IMR-90 (cell line): ENCODE measurements around the gene CSRP1. TPM values are rescaled to one million over a fixed set of nuclear protein-coding genes. Genes with fewer than 3 reads are reported as not detected.

Experiments used
- ATAC-seq: fragments of 200-7000 bp; cut with Tn5 transposase; 2 replicates; pipeline ENCODE4 v1.9.1; 2020; ENCODE audit warnings: low read depth, mild to moderate bottlenecking, moderate library complexity
- BruUV-seq: library from RNA; stranded (reverse); fragments of 400-500 nt; replicated peaks from 2 replicates; lab custom pipeline; 2021; lab: Mats Ljungman, UMichigan
- CTCF ChIA-PET: fragments of 300-600 bp; formaldehyde crosslinking; extraction: SDS; loops from one replicate; lab custom pipeline; 2021; ENCODE audit warnings: antibody characterized with exemption; lab: Yijun Ruan, JAX
- POLR2A ChIA-PET: fragments of 300-600 bp; sonication (Branson Sonifier 250); formaldehyde crosslinking; loops from one replicate; lab custom pipeline; 2022; ENCODE audit warnings: antibody characterized with exemption; ENCODE audit not compliant: unreplicated experiment; lab: Charles Lee
- DNase-seq: peaks from one replicate; pipeline ENCODE4 v3.0.0; 2013
- H2AFZ ChIP-seq: replicated peaks from 2 replicates; pipeline ENCODE3; 2013; ENCODE audit warnings: low read length, mild to moderate bottlenecking; ENCODE audit not compliant: poor library complexity
- H2AK5ac ChIP-seq: 2 replicates; pipeline ENCODE4 v1.6.1; 2013; ENCODE audit warnings: low read depth, low read length, inconsistent platforms
- H2AK9ac ChIP-seq: replicated peaks from 2 replicates; pipeline ENCODE3; 2013; ENCODE audit warnings: mild to moderate bottlenecking, low read depth, low read length, moderate library complexity; ENCODE audit not compliant: poor library complexity
- H2BK120ac ChIP-seq: 2 replicates; pipeline ENCODE4 v1.6.1; 2013; ENCODE audit warnings: low read depth, low read length, inconsistent platforms
- H2BK15ac ChIP-seq: 3 replicates; pipeline ENCODE4 v1.6.1; 2013; ENCODE audit warnings: low read depth, low read length, inconsistent platforms
- H2BK20ac ChIP-seq: 2 replicates; pipeline ENCODE4 v1.6.1; 2013; ENCODE audit warnings: low read depth, mild to moderate bottlenecking, inconsistent platforms, low read length, moderate library complexity
- H2BK5ac ChIP-seq: 2 replicates; pipeline ENCODE4 v1.6.1; 2013; ENCODE audit warnings: mild to moderate bottlenecking, low read depth, low read length, inconsistent platforms; ENCODE audit not compliant: poor library complexity, severe bottlenecking
- H3K14ac ChIP-seq: replicated peaks from 2 replicates; pipeline ENCODE4 v1.6.1; 2013; ENCODE audit warnings: low read depth, low read length, inconsistent platforms
- H3K18ac ChIP-seq: 2 replicates; pipeline ENCODE4 v1.6.1; 2013; ENCODE audit warnings: low read depth, low read length, control low read depth
- H3K23ac ChIP-seq: 2 replicates; pipeline ENCODE4 v1.6.1; 2013; ENCODE audit warnings: low read depth, low read length, inconsistent platforms
- H3K27ac ChIP-seq: 2 replicates; pipeline ENCODE4 v1.5.1; 2013; ENCODE audit warnings: mild to moderate bottlenecking, control low read depth, low read length; ENCODE audit not compliant: insufficient read depth
- H3K27me3 ChIP-seq: 2 replicates; pipeline ENCODE4 v1.6.1; 2013; ENCODE audit warnings: low read length; ENCODE audit not compliant: control insufficient read depth, insufficient read depth
- H3K36me3 ChIP-seq: 2 replicates; pipeline ENCODE4 v1.6.1; 2013; ENCODE audit warnings: low read length, mixed read lengths; ENCODE audit not compliant: control insufficient read depth, insufficient read depth
- H3K4ac ChIP-seq: 2 replicates; pipeline ENCODE4 v1.6.1; 2013; ENCODE audit warnings: low read depth, low read length, inconsistent platforms
- H3K4me1 ChIP-seq: 2 replicates; pipeline ENCODE4 v1.6.1; 2013; ENCODE audit warnings: low read length, mixed read lengths; ENCODE audit not compliant: control insufficient read depth, insufficient read depth
- H3K4me2 ChIP-seq: 2 replicates; pipeline ENCODE4 v1.6.1; 2013; ENCODE audit warnings: low read depth, mild to moderate bottlenecking, control low read depth, low read length, moderate library complexity
- H3K4me3 ChIP-seq: 2 replicates; pipeline ENCODE4 v1.5.1; 2013; ENCODE audit warnings: low read depth, mild to moderate bottlenecking, control low read depth, low read length, moderate library complexity; ENCODE audit not compliant: insufficient read depth
- H3K56ac ChIP-seq: 2 replicates; pipeline ENCODE4 v1.6.1; 2013; ENCODE audit warnings: low read length, inconsistent platforms; ENCODE audit not compliant: insufficient read depth; ENCODE audit errors: extremely low read depth
- H3K79me1 ChIP-seq, 2 experiments: 2 replicates each; pipeline ENCODE4 v1.6.1; 2013; ENCODE audit warnings: low read length in 2 of 2, inconsistent platforms in 1 of 2, low read depth in 1 of 2
- H3K9ac ChIP-seq: 2 replicates; pipeline ENCODE4 v1.6.1; 2013; ENCODE audit warnings: low read depth, low read length, control low read depth
- H3K9me1 ChIP-seq: 2 replicates; pipeline ENCODE4 v1.6.1; 2013; ENCODE audit warnings: low read length, inconsistent platforms; ENCODE audit not compliant: insufficient read depth
- H3K9me3 ChIP-seq: 2 replicates; pipeline ENCODE4 v1.6.1; 2013; ENCODE audit warnings: low read length; ENCODE audit not compliant: control insufficient read depth, insufficient read depth
- H4K20me1 ChIP-seq: 2 replicates; pipeline ENCODE4 v1.6.1; 2013; ENCODE audit warnings: low read length, inconsistent platforms; ENCODE audit not compliant: insufficient read depth
- H4K5ac ChIP-seq: 2 replicates; pipeline ENCODE4 v1.6.1; 2013; ENCODE audit warnings: mild to moderate bottlenecking, low read depth, low read length, control low read depth
- H4K8ac ChIP-seq, 2 experiments: 2 replicates each; pipeline ENCODE4 v1.6.1; 2013; ENCODE audit warnings: low read depth in 2 of 2, low read length in 2 of 2, control low read depth in 1 of 2, inconsistent platforms in 1 of 2
- H4K91ac ChIP-seq: 2 replicates; pipeline ENCODE4 v1.6.1; 2013; ENCODE audit warnings: low read depth, low read length, inconsistent platforms; ENCODE audit not compliant: insufficient read depth
- BHLHE40 ChIP-seq: fragments of 150-350 bp; IDR thresholded peaks from 2 replicates; pipeline ENCODE4 v1.6.1; 2016; ENCODE audit warnings: mild to moderate bottlenecking, low read depth, low read length
- CEBPB ChIP-seq: IDR thresholded peaks from 2 replicates; pipeline ENCODE4 v1.6.1; 2012; ENCODE audit warnings: low read depth, low read length, improper control_type of control experiment
- RAD21 ChIP-seq: IDR thresholded peaks from 2 replicates; pipeline ENCODE4 v1.6.1; 2012; ENCODE audit warnings: low read length, improper control_type of control experiment
- SMC3 ChIP-seq: fragments of 150-350 bp; IDR thresholded peaks from 2 replicates; pipeline ENCODE4 v1.6.1; 2016; ENCODE audit warnings: low read depth, mild to moderate bottlenecking, antibody characterized with exemption, low read length, moderate library complexity
- USF2 ChIP-seq: fragments of 150-350 bp; IDR thresholded peaks from 2 replicates; pipeline ENCODE4 v1.6.1; 2017; ENCODE audit warnings: mild to moderate bottlenecking, antibody characterized with exemption, low read length, low read depth
- WGBS, 2 experiments: methylation state at CpG; one replicate each; pipeline versions ENCODE4 v1.1.5 to v1.1.7; 2013; ENCODE audit warnings: missing lambda C conversion rate in 2 of 2; ENCODE audit not compliant: insufficient read length in 1 of 2; ENCODE audit errors: extremely low coverage in 2 of 2; 5-methylcytosine and 5-hydroxymethylcytosine counted together
- dilution Hi-C: fragments of 300-500 bp; cut with HindIII; formaldehyde crosslinking; loops from one replicate; pipeline ENCODE4 v1.14.3; 2018; ENCODE audit warnings: low sequenced_read_pairs; ENCODE audit not compliant: unreplicated experiment
- in situ Hi-C: fragments of 300-500 bp; cut with MboI; formaldehyde crosslinking; loops from 3 replicates; pipeline ENCODE4 v1.14.3; 2019; ENCODE audit warnings: low sequenced_read_pairs, inconsistent platforms, mixed read lengths
- intact Hi-C: fragments of 100-400 bp; cut with micrococcal nuclease; formaldehyde crosslinking; loops from 2 replicates; pipeline ENCODE4 v1.10.0; 2022
- polyA plus RNA-seq, 3 experiments: library from polyadenylated mRNA; depleted of rRNA; stranded (reverse); fragments of >200 nt; gene quantifications; 2 replicates each; pipeline ENCODE4 v1.2.3, GENCODE V29; 2012; ENCODE audit warnings: low replicate concordance in 1 of 3
- total RNA-seq: library from RNA; depleted of rRNA; stranded (reverse); fragments of >200 nt; gene quantifications from 2 replicates; pipeline ENCODE4 v1.2.3, GENCODE V29; 2012

CSRP1 gene
- total and polyA plus RNA-seq, 2 of the 4 experiments (the other 2 are of a cell fraction) = 1,037 to 1,498 TPM

GRCh38 chr1:201497935-201498509 lies 8.9 kb downstream of the CSRP1 start (continued):
- TF ChIP-seq USF2 = no peak

- DNase-seq = no peak
- H3K4me1 ChIP-seq = peaks cover 74% of the 10 kb centered on the region
- BruUV-seq = no TSS peak
- peak overlapping the region; percentile 49 for H3K23ac ChIP-seq
- in situ Hi-C loops = no loop called here
- peak overlapping the region; percentile 42 for H2BK5ac ChIP-seq
- H2AK5ac ChIP-seq = peak overlapping the region; percentile 3; the same call in 1 of the 2 replicates
- peaks cover 70% of the 10 kb centered on the region for H3K9me1 ChIP-seq
- CTCF ChIA-PET = interaction anchor here (1.4 kb wide), 1 partner anchor 16 kb away, joined by 7 read pairs; no protein-coding TSS in a partner anchor
- H3K36me3 ChIP-seq = peaks cover 65% of the 10 kb centered on the region
- H3K4me2 ChIP-seq = peak overlapping the region; percentile 32
- TF ChIP-seq BHLHE40 (no peak), CEBPB (no peak), RAD21 (no peak), USF2 (no peak), SMC3 (no peak)
- H3K27me3 ChIP-seq = no peaks in the 10 kb centered on the region
- H3K4me3 ChIP-seq = no peak overlapping the region
- H2AFZ ChIP-seq = no peak overlapping the region
- POLR2A ChIA-PET = interaction anchor here (0.9 kb wide), 2 partner anchors 8 to 10 kb away, joined by 3 to 4 read pairs; no protein-coding TSS in a partner anchor
- peak overlapping the region; percentile 95 for H3K27ac ChIP-seq
- H2BK20ac ChIP-seq = peak overlapping the region; percentile 8; the same call in 1 of the 2 replicates
- H2BK120ac ChIP-seq = peak overlapping the region; percentile 59; the same call in 1 of the 2 replicates
- ATAC-seq = no peak
- intact Hi-C loops = no loop called here
- H3K9ac ChIP-seq = peak overlapping the region; percentile 68
- H4K91ac ChIP-seq = peak overlapping the region; percentile 53; the same call in 1 of the 2 replicates
- H3K18ac ChIP-seq = peak overlapping the region; percentile 75
- peaks cover 95% of the 10 kb centered on the region for H4K20me1 ChIP-seq
- no peak overlapping the region; the same call in 2 of the 3 replicates for H2BK15ac ChIP-seq
- peaks cover 23 to 95% of the 10 kb centered on the region in 2 experiments; a peak in 3 of 4 replicates for H3K79me1 ChIP-seq
- whole genome bisulfite sequencing, 2 experiments = 42% methylated on average over 3 of the region's 8 CpGs; no CpG with 5 or more reads in 1 of the 2 experiments
- H3K14ac ChIP-seq = peak overlapping the region; percentile 5
- no peaks in the 10 kb centered on the region for H3K9me3 ChIP-seq
- peak overlapping the region; percentile 35 for H4K5ac ChIP-seq
- dilution Hi-C loops = no loop called here
- H2AK9ac ChIP-seq = peak overlapping the region; percentile 17
- H3K4ac ChIP-seq = peak overlapping the region; percentile 48
- H3K56ac ChIP-seq = no peak overlapping the region; the same call in 1 of the 2 replicates
- H4K8ac ChIP-seq = peak overlapping the region; percentile 41 to 49
Measured at GRCh38 chr1:201496296-201496690, 10.6 kb downstream of the CSRP1 start.
